HFFc6 (cell line): ENCODE data around the gene PRKAG2. TPM values are rescaled to one million over a fixed set of nuclear protein-coding genes. Genes with fewer than 3 reads are reported as not detected.

Source experiments
- DNase-seq: peaks from one replicate; pipeline ENCODE4 v3.0.0-alpha.2; 2018
- H3K27ac Mint-ChIP-seq: 2 replicates; pipeline ENCODE4 v1.8.0; 2020; ENCODE audit warnings: mild to moderate bottlenecking, mixed read lengths
- H3K27me3 Mint-ChIP-seq: 2 replicates; pipeline ENCODE4 v1.8.0; 2021; ENCODE audit warnings: mild to moderate bottlenecking, moderate library complexity, mixed read lengths; ENCODE audit not compliant: insufficient read depth
- H3K36me3 Mint-ChIP-seq: 2 replicates; pipeline ENCODE4 v1.8.0; 2021; ENCODE audit warnings: low read depth, mixed read lengths
- H3K4me1 Mint-ChIP-seq: 2 replicates; pipeline ENCODE4 v1.8.0; 2020; ENCODE audit warnings: low read depth, mixed read lengths
- H3K4me3 Mint-ChIP-seq: 2 replicates; pipeline ENCODE4 v1.8.0; 2020; ENCODE audit warnings: mild to moderate bottlenecking, moderate library complexity, mixed read lengths
- H3K9me3 Mint-ChIP-seq: 2 replicates; pipeline ENCODE4 v1.8.0; 2020; ENCODE audit warnings: mild to moderate bottlenecking, mixed read lengths
- CTCF ChIP-seq: fragments of 200-600 bp; sonication (generic); IDR thresholded peaks from 2 replicates; pipeline ENCODE4 v1.5.0; 2021; ENCODE audit warnings: antibody characterized with exemption, mild to moderate bottlenecking
- total RNA-seq, 6 experiments: library from RNA; stranded (reverse); fragmentation: NEBNext Ultra II Directional; extraction: Animal tissue kit (Norgen Biotek cat#: 25700); gene quantifications; 2 replicates in 1 of 6; 3 replicates in 5 of 6; pipeline ENCODE4 v1.2.3, GENCODE V29; 2021

PRKAG2 gene
- total RNA-seq, 6 experiments from 2014 or later: 15.1 to 19.2 (median 18.4) TPM

GRCh38 chr7:151658778-151659177, 218.1 kb downstream of the PRKAG2 start:
- no peak for TF ChIP-seq CTCF
- no peaks in the 10 kb centered on the region; the same call in 1 of the 2 replicates for H3K27me3 Mint-ChIP-seq
- DNase-seq: peak; percentile 4
- H3K36me3 Mint-ChIP-seq: no peaks in the 10 kb centered on the region
- H3K4me1 Mint-ChIP-seq: peaks cover 44% of the 10 kb centered on the region
- H3K27ac Mint-ChIP-seq: peak overlapping the region; percentile 62
- H3K4me3 Mint-ChIP-seq: no peak overlapping the region
- H3K9me3 Mint-ChIP-seq: no peaks in the 10 kb centered on the region

- DNase-seq: no peak
- TF ChIP-seq CTCF: no peak
- H3K4me1 Mint-ChIP-seq: peaks cover 39% of the 10 kb centered on the region
- no peaks in the 10 kb centered on the region for H3K36me3 Mint-ChIP-seq
- H3K9me3 Mint-ChIP-seq: no peaks in the 10 kb centered on the region
- no peak overlapping the region for H3K27ac Mint-ChIP-seq
- no peaks in the 10 kb centered on the region; the same call in 1 of the 2 replicates for H3K27me3 Mint-ChIP-seq
- no peak overlapping the region for H3K4me3 Mint-ChIP-seq
These were observed 219.7 kb downstream of the PRKAG2 start for GRCh38 chr7:151657173-151657572.

DNA sequence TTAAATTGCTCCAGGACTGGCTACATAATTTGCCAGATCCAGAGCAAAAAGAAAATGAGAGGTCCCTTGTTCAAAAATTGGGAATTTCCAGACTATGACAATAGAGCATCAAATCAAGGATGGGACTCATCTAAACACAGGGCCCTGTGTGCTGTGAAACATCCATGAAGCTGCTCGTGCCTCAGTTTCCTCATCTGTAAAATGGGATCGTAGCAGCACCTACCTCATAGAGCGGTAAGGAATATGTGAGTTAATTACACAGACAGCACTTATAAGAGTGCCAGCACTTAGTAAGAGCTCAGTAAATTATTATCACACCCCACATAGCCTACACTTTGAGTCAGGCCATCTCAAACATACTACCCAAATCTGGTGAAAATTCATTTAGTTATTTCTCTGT, 221.4 kb downstream of the PRKAG2 start:
- no peak for TF ChIP-seq CTCF
- Mint-ChIP-seq H3K4me3 (no peak overlapping the region), H3K4me1 (peaks cover 39% of the 10 kb centered on the region), H3K27me3 (no peaks in the 10 kb centered on the region; the same call in 1 of the 2 replicates), H3K9me3 (no peaks in the 10 kb centered on the region), H3K36me3 (no peaks in the 10 kb centered on the region), H3K27ac (no peak overlapping the region)
- no peak for DNase-seq

DNA sequence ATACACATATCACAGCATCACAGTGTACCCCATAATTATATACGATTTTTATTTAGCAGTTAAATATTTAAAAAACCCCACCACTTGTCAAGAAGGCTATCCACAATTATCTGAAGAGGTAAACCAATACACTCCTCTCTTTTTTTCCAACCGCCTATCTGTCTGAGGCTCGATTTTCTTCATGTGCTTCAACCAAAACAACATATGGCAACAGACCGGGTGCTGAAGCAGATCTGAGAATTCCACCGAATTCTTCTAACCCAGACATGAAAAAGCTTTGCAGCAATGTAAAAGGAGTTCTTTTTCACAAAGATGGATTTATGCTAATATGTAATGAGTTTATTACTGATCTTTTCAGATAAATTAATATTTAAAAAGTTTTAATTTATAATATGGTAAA, 224.8 kb downstream of the PRKAG2 start:
- no peak for TF ChIP-seq CTCF
- peaks cover 39% of the 10 kb centered on the region for H3K4me1 Mint-ChIP-seq
- no peaks in the 10 kb centered on the region for H3K36me3 Mint-ChIP-seq
- no peaks in the 10 kb centered on the region for H3K9me3 Mint-ChIP-seq
- H3K27ac Mint-ChIP-seq: peak overlapping the region; percentile 85; the same call in 1 of the 2 replicates
- peaks cover 2% of the 10 kb centered on the region for H3K27me3 Mint-ChIP-seq
- no peak for DNase-seq
- H3K4me3 Mint-ChIP-seq: no peak overlapping the region; the same call in 1 of the 2 replicates

DNA sequence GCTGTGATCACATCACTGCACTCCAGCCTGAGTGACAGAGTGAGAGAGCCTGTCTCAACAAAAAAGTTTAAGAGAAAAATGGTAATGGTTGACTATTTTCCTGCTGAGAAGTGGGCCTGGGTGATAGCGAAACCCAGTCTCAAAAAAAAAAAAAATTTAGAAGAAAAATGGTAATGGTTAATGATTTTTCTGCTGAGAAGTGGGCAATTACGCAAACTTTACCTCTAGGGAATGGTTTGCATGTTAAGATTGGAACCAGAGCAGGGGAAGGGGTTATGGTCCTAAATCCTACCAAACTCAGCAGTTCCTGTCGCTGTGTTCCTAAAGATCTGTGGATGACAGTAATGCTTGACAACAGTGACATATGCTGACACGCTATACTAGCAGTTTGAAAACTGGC, 226.8 kb downstream of the PRKAG2 start:
- Mint-ChIP-seq H3K4me3 (no peak overlapping the region), H3K4me1 (peaks cover 39% of the 10 kb centered on the region), H3K27ac (no peak overlapping the region), H3K27me3 (peaks cover 2% of the 10 kb centered on the region), H3K9me3 (no peaks in the 10 kb centered on the region), H3K36me3 (peaks cover 6% of the 10 kb centered on the region; the same call in 1 of the 2 replicates)
- DNase-seq: no peak
- no peak for TF ChIP-seq CTCF

GRCh38 chr7:151648429-151648828, 228.5 kb downstream of the PRKAG2 start:
- peak overlapping the region; percentile 55 for H3K4me3 Mint-ChIP-seq
- peak overlapping the region; percentile 52; the same call in 1 of the 2 replicates for H3K27ac Mint-ChIP-seq
- H3K9me3 Mint-ChIP-seq: peaks cover 4% of the 10 kb centered on the region; the same call in 1 of the 2 replicates
- TF ChIP-seq CTCF: no peak
- peaks cover 39% of the 10 kb centered on the region for H3K4me1 Mint-ChIP-seq
- DNase-seq: no peak
- peaks cover 7% of the 10 kb centered on the region; the same call in 1 of the 2 replicates for H3K36me3 Mint-ChIP-seq
- H3K27me3 Mint-ChIP-seq: peaks cover 4% of the 10 kb centered on the region
